Measurements from ENCODE around the gene CASD1.

The CASD1 gene

DNA sequence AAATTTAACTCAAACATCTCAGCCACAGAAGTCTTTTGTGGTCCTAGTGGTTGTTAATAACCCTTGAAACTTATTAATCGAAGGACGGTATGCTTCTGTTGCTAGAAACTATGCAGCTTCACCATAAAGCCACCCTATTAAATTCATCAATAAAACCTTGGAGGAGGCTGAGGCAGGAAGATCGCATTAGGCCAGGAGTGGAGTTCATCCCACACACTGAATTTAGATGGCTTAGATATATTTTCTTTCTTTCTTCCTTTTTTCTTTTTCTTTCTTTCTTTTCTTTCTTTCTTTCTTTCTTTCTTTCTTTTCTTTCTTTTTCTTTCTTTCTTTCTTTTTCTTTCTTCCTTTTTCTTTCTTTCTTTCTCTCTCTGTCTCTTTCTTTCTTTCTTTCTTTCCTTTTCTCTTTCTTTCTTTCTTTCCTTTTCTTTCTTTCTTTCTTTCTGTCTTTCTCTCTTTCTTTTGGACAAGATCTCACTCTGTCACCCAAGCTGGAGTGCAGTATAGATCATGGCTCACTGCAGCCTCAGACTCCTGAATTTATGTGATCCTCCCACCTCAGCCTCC lies 30.9 kb upstream of the CASD1 start:
- Histone ChIP-seq H3K9me2 (replicated peaks; ENCODE audit: control insufficient read depth, low read length) (no peaks in the 10 kb centered on the region), H3K4me2 (ENCODE audit: low read length) (no peak overlapping the region), H3K36me3 (ENCODE audit: control insufficient read depth, low read length) (no peaks in the 10 kb centered on the region), H3K79me2 (ENCODE audit: control insufficient read depth, low read length) (no peaks in the 10 kb centered on the region), H3K4me1 (ENCODE audit: control insufficient read depth, low read length) (no peaks in the 10 kb centered on the region), H3F3A (ENCODE audit: control insufficient read depth, insufficient read depth) (no peaks in the 10 kb centered on the region), H3K9me3 (ENCODE audit: control insufficient read depth, insufficient read depth, low read length) (no peaks in the 10 kb centered on the region), H3K27ac (ENCODE audit: low read depth, low read length) (no peak overlapping the region), H4K20me1 (ENCODE audit: control insufficient read depth, insufficient read depth, low read depth, low read length) (no peaks in the 10 kb centered on the region), H3K4me3 (ENCODE audit: low read length) (no peak overlapping the region), H3K27me3 (ENCODE audit: control insufficient read depth, low read length) (peaks cover 49% of the 10 kb centered on the region)
- TF ChIP-seq, protein P1, sequence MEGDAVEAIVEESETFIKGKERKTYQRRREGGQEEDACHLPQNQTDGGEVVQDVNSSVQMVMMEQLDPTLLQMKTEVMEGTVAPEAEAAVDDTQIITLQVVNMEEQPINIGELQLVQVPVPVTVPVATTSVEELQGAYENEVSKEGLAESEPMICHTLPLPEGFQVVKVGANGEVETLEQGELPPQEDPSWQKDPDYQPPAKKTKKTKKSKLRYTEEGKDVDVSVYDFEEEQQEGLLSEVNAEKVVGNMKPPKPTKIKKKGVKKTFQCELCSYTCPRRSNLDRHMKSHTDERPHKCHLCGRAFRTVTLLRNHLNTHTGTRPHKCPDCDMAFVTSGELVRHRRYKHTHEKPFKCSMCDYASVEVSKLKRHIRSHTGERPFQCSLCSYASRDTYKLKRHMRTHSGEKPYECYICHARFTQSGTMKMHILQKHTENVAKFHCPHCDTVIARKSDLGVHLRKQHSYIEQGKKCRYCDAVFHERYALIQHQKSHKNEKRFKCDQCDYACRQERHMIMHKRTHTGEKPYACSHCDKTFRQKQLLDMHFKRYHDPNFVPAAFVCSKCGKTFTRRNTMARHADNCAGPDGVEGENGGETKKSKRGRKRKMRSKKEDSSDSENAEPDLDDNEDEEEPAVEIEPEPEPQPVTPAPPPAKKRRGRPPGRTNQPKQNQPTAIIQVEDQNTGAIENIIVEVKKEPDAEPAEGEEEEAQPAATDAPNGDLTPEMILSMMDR (IDR thresholded peaks at IDR 0.05; ENCODE audit: low read depth, low read length, poor library complexity, severe bottlenecking) = no peak
- no peak for TF ChIP-seq EZH2phosphoT487 (IDR thresholded peaks at IDR 0.05; ENCODE audit: borderline replicate concordance, low read length)

DNA sequence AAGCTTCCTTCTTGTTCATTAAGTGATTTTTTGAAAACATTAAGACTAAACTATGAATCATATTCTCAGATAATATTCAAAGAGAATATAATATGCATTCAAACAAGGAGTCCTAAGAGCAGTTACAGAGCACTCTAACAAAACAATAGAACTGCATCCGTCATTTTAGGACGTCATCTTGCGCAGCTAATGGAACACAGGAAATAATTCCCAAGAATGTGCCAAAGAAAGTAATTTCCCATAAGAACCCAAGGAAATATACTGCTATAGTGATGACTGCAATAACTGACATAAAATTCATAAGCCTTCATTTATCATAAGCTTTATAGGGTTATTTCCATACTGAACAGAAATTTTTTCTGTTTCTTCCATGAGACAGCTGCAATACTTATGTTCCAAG lies 28.3 kb upstream of the CASD1 start:
- Histone ChIP-seq H3K27me3 (ENCODE audit: control insufficient read depth, low read length) (peaks cover 32% of the 10 kb centered on the region), H3K27ac (ENCODE audit: low read depth, low read length) (no peak overlapping the region), H3K4me3 (ENCODE audit: low read length) (no peak overlapping the region), H4K20me1 (ENCODE audit: control insufficient read depth, insufficient read depth, low read depth, low read length) (no peaks in the 10 kb centered on the region), H3K9me2 (replicated peaks; ENCODE audit: control insufficient read depth, low read length) (no peaks in the 10 kb centered on the region), H3K4me1 (ENCODE audit: control insufficient read depth, low read length) (no peaks in the 10 kb centered on the region), H3K4me2 (ENCODE audit: low read length) (no peak overlapping the region), H3K9me3 (ENCODE audit: control insufficient read depth, insufficient read depth, low read length) (no peaks in the 10 kb centered on the region), H3K36me3 (ENCODE audit: control insufficient read depth, low read length) (no peaks in the 10 kb centered on the region), H3F3A (ENCODE audit: control insufficient read depth, insufficient read depth) (no peaks in the 10 kb centered on the region), H3K79me2 (ENCODE audit: control insufficient read depth, low read length) (no peaks in the 10 kb centered on the region)
- no peak for TF ChIP-seq EZH2phosphoT487 (IDR thresholded peaks at IDR 0.05; ENCODE audit: borderline replicate concordance, low read length)
- TF ChIP-seq, protein P1 (IDR thresholded peaks at IDR 0.05; ENCODE audit: low read depth, low read length, poor library complexity, severe bottlenecking) = no peak

DNA sequence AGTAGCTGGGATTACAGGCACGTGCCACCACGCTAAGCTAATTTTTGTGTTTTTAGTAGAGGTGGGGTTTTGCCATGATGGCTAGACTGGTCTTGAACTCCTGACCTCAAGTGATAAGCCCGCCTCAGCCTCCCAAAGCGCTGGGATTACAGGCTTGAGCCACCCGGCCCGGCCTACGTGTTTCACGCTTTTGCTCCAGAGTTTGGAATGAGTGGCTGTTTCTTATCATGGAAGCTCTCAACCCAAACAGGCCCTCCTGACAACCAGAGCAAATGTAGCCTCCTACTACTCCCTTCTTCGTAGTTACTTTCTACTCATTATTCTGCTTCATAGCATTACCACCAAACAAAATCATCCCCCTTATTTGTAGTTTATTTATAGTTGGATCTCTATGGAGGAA lies 26.8 kb upstream of the CASD1 start:
- Histone ChIP-seq H3K79me2 (ENCODE audit: control insufficient read depth, low read length) (no peaks in the 10 kb centered on the region), H3K4me2 (ENCODE audit: low read length) (no peak overlapping the region), H3K9me2 (replicated peaks; ENCODE audit: control insufficient read depth, low read length) (no peaks in the 10 kb centered on the region), H3K4me1 (ENCODE audit: control insufficient read depth, low read length) (no peaks in the 10 kb centered on the region), H3K27me3 (ENCODE audit: control insufficient read depth, low read length) (peaks cover 17% of the 10 kb centered on the region), H4K20me1 (ENCODE audit: control insufficient read depth, insufficient read depth, low read depth, low read length) (no peaks in the 10 kb centered on the region), H3K36me3 (ENCODE audit: control insufficient read depth, low read length) (no peaks in the 10 kb centered on the region), H3K9me3 (ENCODE audit: control insufficient read depth, insufficient read depth, low read length) (no peaks in the 10 kb centered on the region), H3K27ac (ENCODE audit: low read depth, low read length) (no peak overlapping the region), H3F3A (ENCODE audit: control insufficient read depth, insufficient read depth) (no peaks in the 10 kb centered on the region), H3K4me3 (ENCODE audit: low read length) (no peak overlapping the region)
- TF ChIP-seq EZH2phosphoT487 (IDR thresholded peaks at IDR 0.05; ENCODE audit: borderline replicate concordance, low read length) = no peak
- TF ChIP-seq, protein P1 (IDR thresholded peaks at IDR 0.05; ENCODE audit: low read depth, low read length, poor library complexity, severe bottlenecking) = no peak
